ENCODE results near the gene PGAM2.
A peak's percentile ranks its signal among the peaks of the same experiment; 100 is the strongest.

The PGAM2 gene

DNA sequence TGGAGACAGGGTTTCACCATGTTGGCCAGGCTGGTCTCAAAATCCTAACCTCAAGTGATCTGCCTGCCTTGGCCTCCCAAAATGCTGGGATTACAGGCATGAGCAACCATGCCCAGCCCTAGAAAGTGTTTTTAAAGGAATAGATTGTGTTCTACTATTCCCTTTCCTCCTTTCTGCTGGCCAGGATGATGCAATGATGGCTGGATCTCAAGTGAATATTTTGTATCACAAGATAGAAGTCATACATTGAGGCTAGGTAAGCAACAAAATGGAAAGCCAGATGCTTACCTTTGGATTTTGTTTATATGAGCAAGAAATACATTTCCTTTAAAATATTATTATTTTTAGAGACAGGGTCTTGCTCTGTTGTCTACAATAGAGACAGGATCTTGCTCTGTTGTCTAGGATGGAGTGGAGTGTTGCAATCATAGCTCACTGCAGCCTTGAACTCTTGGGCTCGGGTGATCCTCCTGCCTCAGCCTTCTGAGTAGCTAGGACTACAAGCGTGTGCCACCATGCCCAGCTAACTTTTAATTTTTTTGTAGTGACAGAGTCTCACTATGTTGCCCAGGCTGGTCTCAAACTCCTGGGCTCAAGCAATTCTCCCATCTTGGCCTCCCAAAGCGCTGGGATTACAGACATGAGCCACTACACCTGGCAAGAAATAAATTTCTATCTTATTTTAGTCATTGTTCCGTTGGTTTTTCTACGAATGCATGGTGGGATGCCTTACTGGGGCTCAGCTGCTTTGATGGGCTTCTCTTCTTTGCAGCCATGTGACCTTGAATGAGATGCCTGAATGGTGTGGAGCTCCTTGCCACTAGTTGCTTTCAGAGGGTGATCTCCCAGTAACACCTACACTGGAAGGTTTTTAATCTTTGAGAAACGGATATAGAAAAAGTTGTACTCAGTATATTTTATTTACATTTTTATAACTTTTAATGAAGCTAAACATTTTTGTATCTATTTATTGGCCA is 33.0 kb upstream of the PGAM2 start:
- H3K36me3 Mint-ChIP-seq: no peaks in the 10 kb centered on the region
- peak overlapping the region; percentile 90 for H3K27ac Mint-ChIP-seq
- no peaks in the 10 kb centered on the region for H3K9me3 Mint-ChIP-seq
- H3K4me3 Mint-ChIP-seq: peak overlapping the region in 1 of 2 donors; percentile 25
- ATAC-seq (replicated peaks) (no peak), DNase-seq (no peak)
- H3K4me1 Mint-ChIP-seq: peaks cover 47 to 79% of the 10 kb centered on the region in 2 donors
- no peaks in the 10 kb centered on the region for H3K27me3 Mint-ChIP-seq

- H3K4me1 Mint-ChIP-seq: peaks cover 43 to 71% of the 10 kb centered on the region in 2 donors
- H3K9me3 Mint-ChIP-seq: no peaks in the 10 kb centered on the region
- no peaks in the 10 kb centered on the region for H3K27me3 Mint-ChIP-seq
- DNase-seq (peak; percentile 80), ATAC-seq (replicated peaks) (peak; percentile 93 to 94)
- no peaks in the 10 kb centered on the region for H3K36me3 Mint-ChIP-seq
- H3K4me3 Mint-ChIP-seq: peak overlapping the region; percentile 53 to 61
- H3K27ac Mint-ChIP-seq: peak overlapping the region; percentile 90
Observed at GRCh38 chr7:44097064-44097932, 31.9 kb upstream of the PGAM2 start.

- H3K4me3 Mint-ChIP-seq: peak overlapping the region; percentile 7 to 14
- DNase-seq (no peak), ATAC-seq (replicated peaks) (no peak)
- H3K9me3 Mint-ChIP-seq: no peaks in the 10 kb centered on the region
- H3K27me3 Mint-ChIP-seq: no peaks in the 10 kb centered on the region
- H3K27ac Mint-ChIP-seq: peak overlapping the region; percentile 90
- no peaks in the 10 kb centered on the region for H3K36me3 Mint-ChIP-seq
- H3K4me1 Mint-ChIP-seq: peaks cover 41 to 63% of the 10 kb centered on the region in 2 donors
Observed at GRCh38 chr7:44096326-44096881, 31.0 kb upstream of the PGAM2 start.

DNA sequence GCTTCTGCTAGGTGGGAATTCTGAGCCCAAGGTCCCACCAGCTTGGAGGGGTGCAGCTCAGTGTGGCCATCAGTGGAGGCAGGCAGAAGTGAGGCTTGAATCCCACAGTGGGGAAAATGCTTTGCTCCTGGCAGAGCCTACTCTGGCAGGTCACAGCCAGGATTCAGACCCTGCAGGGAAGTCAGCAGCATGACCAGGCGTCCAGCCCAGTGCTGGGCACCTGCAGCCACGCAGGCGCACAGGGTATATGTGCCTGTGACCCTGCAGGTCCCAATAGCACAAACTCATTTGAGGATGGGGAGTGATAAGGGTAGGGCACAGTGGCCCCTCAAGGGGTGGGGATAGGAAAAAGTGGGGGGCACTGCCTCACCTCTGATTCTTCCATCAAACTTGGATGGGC is 30.4 kb upstream of the PGAM2 start:
- no peaks in the 10 kb centered on the region for H3K9me3 Mint-ChIP-seq
- peak overlapping the region; percentile 22 for H3K27ac Mint-ChIP-seq
- peaks cover 36 to 57% of the 10 kb centered on the region in 2 donors for H3K4me1 Mint-ChIP-seq
- H3K36me3 Mint-ChIP-seq: no peaks in the 10 kb centered on the region
- DNase-seq (no peak), ATAC-seq (replicated peaks) (no peak)
- no peaks in the 10 kb centered on the region for H3K27me3 Mint-ChIP-seq
- no peak overlapping the region for H3K4me3 Mint-ChIP-seq

GRCh38 chr7:44094883-44095592 is 29.7 kb upstream of the PGAM2 start:
- Mint-ChIP-seq H3K27ac (no peak overlapping the region), H3K9me3 (no peaks in the 10 kb centered on the region), H3K4me3 (no peak overlapping the region), H3K27me3 (no peaks in the 10 kb centered on the region), H3K36me3 (no peaks in the 10 kb centered on the region), H3K4me1 (peaks cover 28 to 50% of the 10 kb centered on the region in 2 donors)
- ATAC-seq (replicated peaks): no peak
- no peak for DNase-seq

- Mint-ChIP-seq H3K4me1 (peaks cover 28 to 44% of the 10 kb centered on the region in 2 donors), H3K27ac (no peak overlapping the region)
- ATAC-seq (replicated peaks): no peak
Observed at GRCh38 chr7:44094365-44094764, 29.0 kb upstream of the PGAM2 start.

GRCh38 chr7:44093102-44093641 is 27.8 kb upstream of the PGAM2 start:
- Mint-ChIP-seq H3K9me3 (no peaks in the 10 kb centered on the region), H3K4me1 (peaks cover 33 to 50% of the 10 kb centered on the region in 2 donors), H3K4me3 (no peak overlapping the region), H3K27ac (no peak overlapping the region), H3K36me3 (no peaks in the 10 kb centered on the region), H3K27me3 (no peaks in the 10 kb centered on the region)
- no peak for DNase-seq
- ATAC-seq (replicated peaks): no peak

More at GRCh38 chr7:44094365-44094764, 29.0 kb upstream of the PGAM2 start:
- Mint-ChIP-seq H3K9me3 (no peaks in the 10 kb centered on the region), H3K36me3 (no peaks in the 10 kb centered on the region), H3K27me3 (no peaks in the 10 kb centered on the region), H3K4me3 (no peak overlapping the region)
- DNase-seq: no peak

DNA sequence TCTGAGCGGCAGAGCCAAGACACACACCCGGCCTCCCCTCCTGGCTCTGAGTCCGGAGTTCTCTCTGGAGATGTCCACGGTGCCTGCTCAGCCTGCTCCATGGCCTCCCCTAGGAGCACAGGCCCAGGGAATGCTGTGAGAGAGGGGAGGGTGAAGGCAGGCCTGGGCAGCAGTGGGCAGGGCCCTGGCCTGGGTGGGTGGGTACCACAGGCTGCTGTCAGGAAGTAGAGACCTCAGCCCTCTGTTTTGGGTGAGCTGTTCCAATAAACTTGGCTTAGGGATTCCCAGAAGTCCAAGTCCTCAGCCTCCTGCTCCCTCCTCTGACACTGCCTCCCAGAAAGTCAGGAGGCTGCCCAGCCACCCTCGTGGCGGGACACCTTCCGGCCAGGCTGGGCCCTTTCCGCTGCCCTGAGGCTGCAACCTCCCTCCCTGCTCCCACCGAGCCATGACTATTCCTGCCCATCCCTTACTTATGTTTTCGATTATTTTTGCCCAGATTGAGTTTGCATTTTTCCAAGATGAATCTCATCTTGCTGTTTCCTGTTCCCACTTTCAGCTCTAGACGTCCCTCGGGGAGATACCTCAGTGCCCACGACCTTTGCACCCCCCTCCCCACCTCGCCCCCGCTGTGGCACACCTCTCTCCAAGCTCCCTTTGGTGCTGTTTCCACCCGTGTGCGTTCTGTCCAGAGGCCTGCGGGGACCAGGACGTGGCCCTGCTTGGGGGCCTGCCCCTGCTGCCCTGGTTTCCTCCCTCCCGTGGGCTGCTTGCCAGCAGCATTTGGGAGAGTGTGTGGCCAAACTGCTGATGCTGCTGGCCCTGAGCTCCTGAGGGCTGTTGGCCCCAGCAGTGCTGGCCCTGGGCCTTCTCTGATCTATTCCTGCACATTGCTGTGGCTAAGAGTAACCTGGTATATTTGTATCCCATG is 22.8 kb upstream of the PGAM2 start:
- Mint-ChIP-seq H3K36me3 (no peaks in the 10 kb centered on the region), H3K27me3 (no peaks in the 10 kb centered on the region), H3K4me3 (no peak overlapping the region), H3K9me3 (no peaks in the 10 kb centered on the region), H3K27ac (no peak overlapping the region), H3K4me1 (peaks cover 16 to 22% of the 10 kb centered on the region in 2 donors)
- ATAC-seq (replicated peaks): no peak
- no peak for DNase-seq

GRCh38 chr7:44086627-44087026 is 21.3 kb upstream of the PGAM2 start:
- Mint-ChIP-seq H3K9me3 (no peaks in the 10 kb centered on the region), H3K27me3 (no peaks in the 10 kb centered on the region), H3K27ac (no peak overlapping the region), H3K4me3 (no peak overlapping the region), H3K4me1 (peaks cover 12 to 29% of the 10 kb centered on the region in 2 donors), H3K36me3 (peaks cover 0 to 4% of the 10 kb centered on the region in 2 donors)
- DNase-seq (no peak), ATAC-seq (replicated peaks) (no peak)

DNA sequence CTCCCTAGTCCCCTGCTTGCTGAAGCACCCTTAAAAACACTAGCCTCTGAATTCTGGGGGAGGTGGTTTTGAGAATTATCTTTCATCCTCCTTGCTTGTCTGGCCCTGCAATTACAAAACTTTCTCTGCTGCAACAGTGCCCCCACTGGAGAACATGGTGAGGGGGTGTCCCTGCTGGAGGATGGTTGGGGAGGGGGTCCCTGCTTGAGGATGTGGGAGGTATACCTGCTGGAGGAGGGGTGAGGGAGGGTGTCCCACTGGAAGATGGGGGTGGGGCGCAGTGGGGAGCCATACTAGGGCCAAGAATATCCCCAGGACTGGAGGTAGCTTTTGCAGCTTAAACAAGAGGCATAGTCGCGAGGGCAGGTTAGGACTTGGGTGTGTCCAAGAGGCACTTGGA is 20.2 kb upstream of the PGAM2 start:
- ATAC-seq (replicated peaks) (no peak), DNase-seq (no peak)
- Mint-ChIP-seq H3K27ac (no peak overlapping the region), H3K27me3 (no peaks in the 10 kb centered on the region), H3K9me3 (no peaks in the 10 kb centered on the region), H3K36me3 (peaks cover 9 to 14% of the 10 kb centered on the region in 2 donors), H3K4me1 (peaks cover 20 to 40% of the 10 kb centered on the region in 2 donors), H3K4me3 (no peak overlapping the region)

DNA sequence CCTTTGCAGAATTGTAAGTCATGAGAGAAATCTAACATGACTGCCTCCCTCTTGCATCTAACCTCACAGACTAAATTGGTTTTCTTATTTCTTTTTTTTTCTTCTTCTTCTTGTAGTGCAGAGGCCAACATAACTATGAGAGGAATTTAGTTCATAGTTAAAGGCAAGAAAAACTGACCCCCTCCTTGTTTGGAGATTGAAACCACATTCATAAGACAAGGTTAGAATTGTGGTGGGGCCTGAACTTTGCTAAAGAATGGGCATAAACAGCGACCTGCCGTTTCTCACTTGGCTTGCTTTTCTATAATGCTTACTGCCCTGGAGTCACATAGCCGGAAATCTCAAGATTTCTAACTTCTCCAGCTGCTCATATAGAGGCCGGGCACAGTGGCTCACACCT is 19.3 kb upstream of the PGAM2 start:
- Mint-ChIP-seq H3K4me1 (peaks cover 23 to 49% of the 10 kb centered on the region in 2 donors), H3K27me3 (no peaks in the 10 kb centered on the region), H3K4me3 (no peak overlapping the region), H3K9me3 (no peaks in the 10 kb centered on the region), H3K36me3 (peaks cover 9 to 14% of the 10 kb centered on the region in 2 donors), H3K27ac (no peak overlapping the region)
- ATAC-seq (replicated peaks) (no peak), DNase-seq (no peak)

GRCh38 chr7:44083796-44084195 is 18.4 kb upstream of the PGAM2 start:
- Mint-ChIP-seq H3K27ac (peak overlapping the region; percentile 75), H3K36me3 (peaks cover 12 to 17% of the 10 kb centered on the region in 2 donors), H3K27me3 (no peaks in the 10 kb centered on the region), H3K4me1 (peaks cover 30 to 58% of the 10 kb centered on the region in 2 donors), H3K4me3 (peak overlapping the region; percentile 25 to 74), H3K9me3 (no peaks in the 10 kb centered on the region)
- no peak for ATAC-seq (replicated peaks)
- DNase-seq: no peak

Data from stimulated activated naive B cell treated with anti-CD40 and anti-IgM and Interleukin-4, amounts not matched to agents 10 μg/mL and 1 μg/mL and 100 μg/mL, for 72 hours (primary cell).